BLaER1 treated with 17β-estradiol and CSF1 and Interleukin-3, amounts not matched to agents 10 nM and 100 nM (cell line): ENCODE measurements around the gene NONO.

Source experiments
- H3K27ac ChIP-seq, 11 experiments: shearing (Covaris generic); formaldehyde crosslinking; 2 replicates each; pipeline ENCODE4 v1.8.1; 2022
- H3K27me3 ChIP-seq, 11 experiments: shearing (Covaris generic); formaldehyde crosslinking; 2 replicates each; pipeline ENCODE4 v1.8.1; 2022
- H3K36me3 ChIP-seq, 11 experiments: shearing (Covaris generic); formaldehyde crosslinking; 2 replicates each; pipeline ENCODE4 v1.8.1; 2022
- H3K4me1 ChIP-seq, 10 experiments: shearing (Covaris generic); formaldehyde crosslinking; 2 replicates each; pipeline ENCODE4 v1.8.1; 2022
- H3K4me2 ChIP-seq, 11 experiments: shearing (Covaris generic); formaldehyde crosslinking; 2 replicates each; pipeline ENCODE4 v1.8.1; 2022
- H3K4me3 ChIP-seq, 10 experiments: shearing (Covaris generic); formaldehyde crosslinking; 2 replicates each; pipeline ENCODE4 v1.8.1; 2022
- H3K9ac ChIP-seq, 11 experiments: shearing (Covaris generic); formaldehyde crosslinking; 2 replicates each; pipeline ENCODE4 v1.8.1; 2022
- H3K9me3 ChIP-seq, 11 experiments: shearing (Covaris generic); formaldehyde crosslinking; replicated peaks in 1 of 11; 2 replicates each; pipeline ENCODE4 v1.8.1; 2022
- H4K20me1 ChIP-seq, 11 experiments: shearing (Covaris generic); formaldehyde crosslinking; 2 replicates each; pipeline ENCODE4 v1.8.1; 2022
- Cebpa-rat ChIP-seq, 11 experiments: shearing (Covaris generic); IDR thresholded peaks; 2 replicates each; pipeline ENCODE4 v1.8.1; 2022

The NONO gene

GRCh38 chrX:71283403-71284143 is at the start of gene NONO:
Gene NONO (plus strand): TSS chrX:71283635. CDS start chrX:71290638, 7,003 bp downstream.
- Histone ChIP-seq H3K27me3 (peaks cover 2 to 48% (median 32%) of the 10 kb centered on the region in 11 experiments; a peak in 19 of 22 replicates), H3K9ac (peak within 1 kb of the TSS; percentile 95 to 99 (median 97)), H3K4me1 (peaks cover 3 to 17% (median 12%) of the 10 kb centered on the region in 10 experiments; a peak in 10 of 20 replicates), H3K27ac (peak within 1 kb of the TSS; percentile 90 to 99 (median 98)), H3K4me3 (peak within 1 kb of the TSS; percentile 63 to 82 (median 73)), H3K9me3 (peaks cover 0 to 38% (median 10%) of the 10 kb centered on the region in 11 experiments; a peak in 13 of 22 replicates), H4K20me1 (peaks cover 38 to 49% (median 45%) of the 10 kb centered on the region in 11 experiments; a peak in 21 of 22 replicates), H3K36me3 (peaks cover under 1 to 39% (median 16%) of the 10 kb centered on the region in 11 experiments; a peak in 15 of 22 replicates), H3K4me2 (peak within 1 kb of the TSS; percentile 54 to 84 (median 69); a peak in 21 of 22 replicates)
- no peak for TF ChIP-seq Cebpa-rat (IDR thresholded peaks at IDR 0.05)

- Histone ChIP-seq H3K9ac (no peak overlapping the region), H4K20me1 (peaks cover 0 to 5% (median 0%) of the 10 kb centered on the region in 11 experiments; a peak in 1 of 22 replicates), H3K27me3 (peaks cover 19 to 53% (median 33%) of the 10 kb centered on the region in 11 experiments), H3K36me3 (peaks cover 5 to 10% (median 8%) of the 10 kb centered on the region in 11 experiments; a peak in 18 of 22 replicates), H3K4me2 (no peak overlapping the region), H3K4me1 (peaks cover 0 to 1% (median 0%) of the 10 kb centered on the region in 10 experiments; a peak in 1 of 20 replicates), H3K9me3 (no peaks in the 10 kb centered on the region), H3K27ac (no peak overlapping the region), H3K4me3 (no peak overlapping the region)
- TF ChIP-seq Cebpa-rat (IDR thresholded peaks at IDR 0.05), result no peak
These were observed 48.0 kb upstream of the NONO start for GRCh38 chrX:71235482-71235881.

- Histone ChIP-seq H3K9ac (no peak overlapping the region), H4K20me1 (peaks cover 0 to 7% (median 0%) of the 10 kb centered on the region in 11 experiments; a peak in 2 of 22 replicates), H3K4me2 (no peak overlapping the region), H3K27ac (no peak overlapping the region), H3K4me3 (no peak overlapping the region), H3K27me3 (peaks cover 32 to 66% (median 45%) of the 10 kb centered on the region in 11 experiments), H3K36me3 (peaks cover 18 to 24% (median 22%) of the 10 kb centered on the region in 11 experiments), H3K9me3 (no peaks in the 10 kb centered on the region), H3K4me1 (no peaks in the 10 kb centered on the region; a peak in 1 of 20 replicates)
- no peak for TF ChIP-seq Cebpa-rat (IDR thresholded peaks at IDR 0.05)
These were observed 46.6 kb upstream of the NONO start for GRCh38 chrX:71236836-71237235.

- H3K4me1 ChIP-seq, result no peaks in the 10 kb centered on the region; a peak in 1 of 20 replicates
- peaks cover 60 to 80% (median 69%) of the 10 kb centered on the region in 11 experiments for H3K27me3 ChIP-seq
- peaks cover 0 to 13% (median 0%) of the 10 kb centered on the region in 11 experiments; a peak in 3 of 22 replicates for H4K20me1 ChIP-seq
- no peak overlapping the region for H3K9ac ChIP-seq
- no peak overlapping the region for H3K27ac ChIP-seq
- no peak overlapping the region for H3K4me2 ChIP-seq
- H3K9me3 ChIP-seq, result no peaks in the 10 kb centered on the region
- no peak overlapping the region for H3K4me3 ChIP-seq
- no peak for TF ChIP-seq Cebpa-rat (IDR thresholded peaks at IDR 0.05)
- H3K36me3 ChIP-seq, result peaks cover 45 to 53% (median 51%) of the 10 kb centered on the region in 11 experiments
These were observed 43.7 kb upstream of the NONO start for GRCh38 chrX:71239781-71240180.

GRCh38 chrX:71241301-71241700 is 42.1 kb upstream of the NONO start:
- TF ChIP-seq Cebpa-rat (IDR thresholded peaks at IDR 0.05), result no peak

GRCh38 chrX:71244359-71245128 is 38.9 kb upstream of the NONO start:
- H3K27ac ChIP-seq, result no peak overlapping the region

More at GRCh38 chrX:71241301-71241700, 42.1 kb upstream of the NONO start:
- Histone ChIP-seq H3K27me3 (peaks cover 69 to 86% (median 82%) of the 10 kb centered on the region in 11 experiments), H4K20me1 (peaks cover 0 to 14% (median 0%) of the 10 kb centered on the region in 11 experiments; a peak in 4 of 22 replicates), H3K4me1 (no peaks in the 10 kb centered on the region), H3K9me3 (no peaks in the 10 kb centered on the region; a peak in 1 of 22 replicates), H3K4me3 (no peak overlapping the region), H3K4me2 (no peak overlapping the region), H3K9ac (no peak overlapping the region), H3K36me3 (peaks cover 58 to 67% (median 64%) of the 10 kb centered on the region in 11 experiments), H3K27ac (no peak overlapping the region)

GRCh38 chrX:71245159-71245558 is 38.3 kb upstream of the NONO start:
- H3K9ac ChIP-seq, result no peak overlapping the region
- TF ChIP-seq Cebpa-rat (IDR thresholded peaks at IDR 0.05), result no peak
- H4K20me1 ChIP-seq, result peaks cover 0 to 33% (median 0%) of the 10 kb centered on the region in 11 experiments; a peak in 6 of 22 replicates
- H3K4me1 ChIP-seq, result no peaks in the 10 kb centered on the region
- H3K36me3 ChIP-seq, result peaks cover 84 to 99% (median 95%) of the 10 kb centered on the region in 11 experiments
- no peak overlapping the region for H3K4me3 ChIP-seq
- no peak overlapping the region for H3K27ac ChIP-seq
- peaks cover 89 to 100% (median 99%) of the 10 kb centered on the region in 11 experiments for H3K27me3 ChIP-seq
- no peak overlapping the region for H3K4me2 ChIP-seq
- H3K9me3 ChIP-seq, result no peaks in the 10 kb centered on the region; a peak in 1 of 22 replicates

More at GRCh38 chrX:71244359-71245128, 38.9 kb upstream of the NONO start:
- H3K9me3 ChIP-seq, result no peaks in the 10 kb centered on the region; a peak in 1 of 22 replicates
- peaks cover 92 to 100% (median 99%) of the 10 kb centered on the region in 11 experiments for H3K27me3 ChIP-seq
- H3K9ac ChIP-seq, result no peak overlapping the region
- H3K4me2 ChIP-seq, result no peak overlapping the region
- H3K4me3 ChIP-seq, result no peak overlapping the region
- peaks cover 83 to 99% (median 94%) of the 10 kb centered on the region in 11 experiments for H3K36me3 ChIP-seq
- no peak for TF ChIP-seq Cebpa-rat (IDR thresholded peaks at IDR 0.05)
- peaks cover 0 to 31% (median 0%) of the 10 kb centered on the region in 11 experiments; a peak in 7 of 22 replicates for H4K20me1 ChIP-seq
- no peaks in the 10 kb centered on the region for H3K4me1 ChIP-seq

- H3K4me2 ChIP-seq, result peak overlapping the region in 5 of 11 experiments; percentile 81 to 87 (median 85); a peak in 5 of 22 replicates
- peaks cover 24 to 30% (median 26%) of the 10 kb centered on the region in 10 experiments for H3K4me1 ChIP-seq
- 0 out of 22 replicates have a peak overlapping the region, but pooled peaks of 1 of the 11 experiments have one; percentile 11 for H3K9ac ChIP-seq
- H3K36me3 ChIP-seq, result peaks cover 34 to 49% (median 45%) of the 10 kb centered on the region in 11 experiments
- H4K20me1 ChIP-seq, result peaks cover 0 to 34% (median 0%) of the 10 kb centered on the region in 11 experiments; a peak in 5 of 22 replicates
- TF ChIP-seq Cebpa-rat (IDR thresholded peaks at IDR 0.05), result no peak
- no peak overlapping the region for H3K4me3 ChIP-seq
- peaks cover 0 to 3% (median 0%) of the 10 kb centered on the region in 11 experiments; a peak in 1 of 22 replicates for H3K9me3 ChIP-seq
- H3K27ac ChIP-seq, result no peak overlapping the region
- H3K27me3 ChIP-seq, result peaks cover 41 to 88% (median 72%) of the 10 kb centered on the region in 11 experiments
These were observed 32.6 kb upstream of the NONO start for GRCh38 chrX:71250841-71251240.
